DND-41 (cell line): ENCODE results near the gene KDELR1.
A peak's percentile ranks its signal among the peaks of the same experiment; 100 is the strongest.

ENCODE experiments used
- ATAC-seq: fragments of 200-7000 bp; cut with Tn5 transposase; 3 replicates; pipeline ENCODE4 v1.9.1; 2021; ENCODE audit warnings: low read depth; ENCODE audit not compliant: insufficient read depth
- DNase-seq: peaks from one replicate; pipeline ENCODE4 v3.0.0-alpha.2; 2020
- H2AFZ ChIP-seq: 2 replicates; pipeline ENCODE4 v1.6.0; 2012; ENCODE audit warnings: low read depth, low read length
- H3K27ac ChIP-seq: 2 replicates; pipeline ENCODE4 v1.5.1; 2012; ENCODE audit warnings: low read length, inconsistent platforms
- H3K27me3 ChIP-seq: fragments of 200-600 bp; sonication (generic); 2 replicates; pipeline ENCODE4 v1.6.0; 2012; ENCODE audit warnings: low read length, mild to moderate bottlenecking, inconsistent platforms; ENCODE audit not compliant: insufficient read depth, poor library complexity
- H3K36me3 ChIP-seq: 2 replicates; pipeline ENCODE4 v1.5.1; 2012; ENCODE audit warnings: low read length, inconsistent platforms; ENCODE audit not compliant: insufficient read depth
- H3K4me1 ChIP-seq: 2 replicates; pipeline ENCODE4 v1.5.1; 2012; ENCODE audit warnings: mild to moderate bottlenecking, low read length; ENCODE audit not compliant: insufficient read depth
- H3K4me2 ChIP-seq: 2 replicates; pipeline ENCODE4 v1.6.0; 2012; ENCODE audit warnings: mild to moderate bottlenecking, moderate library complexity, low read length, inconsistent platforms; ENCODE audit not compliant: insufficient read depth
- H3K4me3 ChIP-seq, 2 experiments: fragments of 200-600 bp in 1 of 2; shearing (Covaris generic) in 1 of 2; 2 replicates each; pipeline ENCODE4 v1.5.1; 2012 to 2016; ENCODE audit warnings: inconsistent platforms in 2 of 2, low read length in 2 of 2, mild to moderate bottlenecking in 2 of 2, low read depth in 1 of 2, moderate library complexity in 1 of 2
- H3K79me2 ChIP-seq: 2 replicates; pipeline ENCODE4 v1.6.0; 2012; ENCODE audit warnings: low read length, inconsistent platforms; ENCODE audit not compliant: insufficient read depth
- H3K9ac ChIP-seq: 2 replicates; pipeline ENCODE4 v1.6.0; 2012; ENCODE audit warnings: low read depth, mild to moderate bottlenecking, inconsistent platforms, low read length, moderate library complexity
- H3K9me3 ChIP-seq: 2 replicates; pipeline ENCODE4 v1.5.1; 2012; ENCODE audit warnings: low read length, moderate library complexity, mild to moderate bottlenecking, inconsistent platforms; ENCODE audit not compliant: insufficient read depth, severe bottlenecking
- H4K20me1 ChIP-seq: 2 replicates; pipeline ENCODE4 v1.6.0; 2012; ENCODE audit warnings: low read length; ENCODE audit not compliant: insufficient read depth
- CTCF ChIP-seq: IDR thresholded peaks from 2 replicates; pipeline ENCODE4 v1.5.1; 2012; ENCODE audit warnings: borderline replicate concordance, low read length, moderate library complexity, mild to moderate bottlenecking; ENCODE audit not compliant: poor library complexity, severe bottlenecking; ENCODE audit errors: extremely low read depth
- EZH2 ChIP-seq: IDR thresholded peaks from 3 replicates; pipeline ENCODE4 v1.6.1; 2012; ENCODE audit warnings: borderline replicate concordance, low read depth, mild to moderate bottlenecking, moderate library complexity, low read length, inconsistent platforms; ENCODE audit not compliant: severe bottlenecking

KDELR1 gene

GRCh38 chr19:48390188-48391099, 907 bp downstream of the KDELR1 start:
- Histone ChIP-seq H4K20me1 (0 out of 2 replicates have a peak, but pooled peaks cover 4% of the 10 kb centered on the region), H3K36me3 (peaks cover 35% of the 10 kb centered on the region), H3K9me3 (no peaks in the 10 kb centered on the region), H2AFZ (peak overlapping the region; percentile 79), H3K4me2 (peak overlapping the region; percentile 76), H3K27me3 (peaks cover 24% of the 10 kb centered on the region), H3K4me3 (peak overlapping the region; percentile 71 to 85), H3K27ac (peak overlapping the region; percentile 86), H3K9ac (peak overlapping the region; percentile 85), H3K79me2 (peaks cover 27% of the 10 kb centered on the region), H3K4me1 (peaks cover 20% of the 10 kb centered on the region)
- DNase-seq (peak; percentile 70), ATAC-seq (peak; percentile 77)
- peak; percentile 59 for TF ChIP-seq CTCF
- no peak for TF ChIP-seq EZH2

DNA sequence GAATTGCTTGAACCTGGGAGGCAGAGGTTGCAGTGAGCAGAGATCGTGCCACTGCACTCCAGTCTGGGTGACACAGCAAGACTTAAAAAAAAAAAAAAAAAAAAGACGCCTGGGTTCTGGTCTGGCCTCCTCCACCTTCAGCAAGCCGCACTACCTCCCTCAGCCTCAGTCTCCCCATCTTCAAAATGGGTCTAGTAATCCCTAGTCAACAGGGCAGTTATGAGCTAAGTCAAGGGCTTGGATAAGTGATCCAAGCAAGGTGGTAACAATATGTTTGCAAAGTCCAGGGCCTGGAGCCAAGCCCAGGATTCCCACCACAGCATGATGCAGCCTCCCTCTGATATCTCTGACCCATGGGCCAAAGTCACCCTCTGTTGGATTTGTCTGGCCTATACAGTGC, 4.4 kb downstream of the KDELR1 start:
- no peak overlapping the region for H3K9ac ChIP-seq
- DNase-seq (no peak), ATAC-seq (no peak)
- H3K9me3 ChIP-seq = no peaks in the 10 kb centered on the region
- H3K36me3 ChIP-seq = peaks cover 63% of the 10 kb centered on the region
- H4K20me1 ChIP-seq = 0 out of 2 replicates have a peak, but pooled peaks cover 4% of the 10 kb centered on the region
- no peak overlapping the region for H3K4me3 ChIP-seq
- H3K79me2 ChIP-seq = peaks cover 27% of the 10 kb centered on the region
- H3K4me1 ChIP-seq = peaks cover 16% of the 10 kb centered on the region
- H3K27me3 ChIP-seq = no peaks in the 10 kb centered on the region
- no peak overlapping the region for H3K27ac ChIP-seq
- H3K4me2 ChIP-seq = no peak overlapping the region
- TF ChIP-seq EZH2 (no peak), CTCF (no peak)
- no peak overlapping the region for H2AFZ ChIP-seq

DNA sequence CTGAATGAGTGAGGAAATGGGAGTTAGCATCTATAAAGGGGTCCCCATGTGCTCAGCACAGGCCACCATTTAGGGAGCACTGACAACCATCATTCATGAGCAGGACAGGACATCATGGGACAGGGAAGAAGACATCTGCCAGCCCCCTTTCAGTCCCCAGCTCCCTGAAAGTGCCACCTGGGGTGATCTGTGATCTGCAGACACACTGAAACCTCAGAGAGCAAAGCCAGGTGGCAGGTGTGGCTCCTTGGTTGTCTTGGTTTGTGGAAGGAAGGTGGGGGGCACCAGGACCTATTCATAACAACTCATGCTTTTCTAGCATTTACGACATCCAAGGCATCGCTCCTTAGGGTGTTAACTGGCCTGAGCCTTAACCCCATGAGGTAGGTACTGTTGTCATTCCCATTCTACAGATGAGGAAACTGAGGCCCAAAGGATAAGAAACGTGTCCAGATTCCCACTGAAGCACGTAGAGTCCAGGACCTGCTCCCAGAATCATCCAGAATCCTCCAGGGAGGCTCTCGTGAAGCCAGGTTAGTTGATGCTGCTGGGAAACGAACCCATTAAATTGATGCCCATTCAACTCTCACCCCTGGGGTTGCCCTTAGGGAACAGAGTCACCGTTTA, 5.8 kb downstream of the KDELR1 start:
- DNase-seq = no peak
- peaks cover 11% of the 10 kb centered on the region for H3K4me1 ChIP-seq
- 0 out of 2 replicates have a peak, but pooled peaks cover 4% of the 10 kb centered on the region for H4K20me1 ChIP-seq
- H3K79me2 ChIP-seq = peaks cover 18% of the 10 kb centered on the region
- TF ChIP-seq CTCF (no peak), EZH2 (no peak)
- H3K36me3 ChIP-seq = peaks cover 72% of the 10 kb centered on the region
- H3K27ac ChIP-seq = no peak overlapping the region
- no peak overlapping the region for H3K4me2 ChIP-seq
- no peaks in the 10 kb centered on the region for H3K27me3 ChIP-seq
- H3K4me3 ChIP-seq = no peak overlapping the region
- ATAC-seq = no peak
- no peaks in the 10 kb centered on the region for H3K9me3 ChIP-seq
- H3K9ac ChIP-seq = no peak overlapping the region
- no peak overlapping the region for H2AFZ ChIP-seq
